ENCODE results near the gene HDAC1.

HDAC1 gene

GRCh38 chr1:32266921-32267591 lies 24.8 kb upstream of the HDAC1 start:
- no peak overlapping the region for H3K4me3 ChIP-seq (ENCODE audit: low read depth, low read length)
- TF ChIP-seq, protein P1, sequence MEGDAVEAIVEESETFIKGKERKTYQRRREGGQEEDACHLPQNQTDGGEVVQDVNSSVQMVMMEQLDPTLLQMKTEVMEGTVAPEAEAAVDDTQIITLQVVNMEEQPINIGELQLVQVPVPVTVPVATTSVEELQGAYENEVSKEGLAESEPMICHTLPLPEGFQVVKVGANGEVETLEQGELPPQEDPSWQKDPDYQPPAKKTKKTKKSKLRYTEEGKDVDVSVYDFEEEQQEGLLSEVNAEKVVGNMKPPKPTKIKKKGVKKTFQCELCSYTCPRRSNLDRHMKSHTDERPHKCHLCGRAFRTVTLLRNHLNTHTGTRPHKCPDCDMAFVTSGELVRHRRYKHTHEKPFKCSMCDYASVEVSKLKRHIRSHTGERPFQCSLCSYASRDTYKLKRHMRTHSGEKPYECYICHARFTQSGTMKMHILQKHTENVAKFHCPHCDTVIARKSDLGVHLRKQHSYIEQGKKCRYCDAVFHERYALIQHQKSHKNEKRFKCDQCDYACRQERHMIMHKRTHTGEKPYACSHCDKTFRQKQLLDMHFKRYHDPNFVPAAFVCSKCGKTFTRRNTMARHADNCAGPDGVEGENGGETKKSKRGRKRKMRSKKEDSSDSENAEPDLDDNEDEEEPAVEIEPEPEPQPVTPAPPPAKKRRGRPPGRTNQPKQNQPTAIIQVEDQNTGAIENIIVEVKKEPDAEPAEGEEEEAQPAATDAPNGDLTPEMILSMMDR (IDR thresholded peaks at IDR 0.05; ENCODE audit: low read depth, low read length, missing control alignments): no peak
- DNase-seq (ENCODE audit: low read depth): no peak

- DNase-seq (ENCODE audit: low read depth): no peak
- no peak overlapping the region for H3K4me3 ChIP-seq (ENCODE audit: low read depth, low read length)
- TF ChIP-seq, protein P1 (IDR thresholded peaks at IDR 0.05; ENCODE audit: low read depth, low read length, missing control alignments): no peak
Observed at GRCh38 chr1:32269744-32270143, 22.1 kb upstream of the HDAC1 start.

DNA sequence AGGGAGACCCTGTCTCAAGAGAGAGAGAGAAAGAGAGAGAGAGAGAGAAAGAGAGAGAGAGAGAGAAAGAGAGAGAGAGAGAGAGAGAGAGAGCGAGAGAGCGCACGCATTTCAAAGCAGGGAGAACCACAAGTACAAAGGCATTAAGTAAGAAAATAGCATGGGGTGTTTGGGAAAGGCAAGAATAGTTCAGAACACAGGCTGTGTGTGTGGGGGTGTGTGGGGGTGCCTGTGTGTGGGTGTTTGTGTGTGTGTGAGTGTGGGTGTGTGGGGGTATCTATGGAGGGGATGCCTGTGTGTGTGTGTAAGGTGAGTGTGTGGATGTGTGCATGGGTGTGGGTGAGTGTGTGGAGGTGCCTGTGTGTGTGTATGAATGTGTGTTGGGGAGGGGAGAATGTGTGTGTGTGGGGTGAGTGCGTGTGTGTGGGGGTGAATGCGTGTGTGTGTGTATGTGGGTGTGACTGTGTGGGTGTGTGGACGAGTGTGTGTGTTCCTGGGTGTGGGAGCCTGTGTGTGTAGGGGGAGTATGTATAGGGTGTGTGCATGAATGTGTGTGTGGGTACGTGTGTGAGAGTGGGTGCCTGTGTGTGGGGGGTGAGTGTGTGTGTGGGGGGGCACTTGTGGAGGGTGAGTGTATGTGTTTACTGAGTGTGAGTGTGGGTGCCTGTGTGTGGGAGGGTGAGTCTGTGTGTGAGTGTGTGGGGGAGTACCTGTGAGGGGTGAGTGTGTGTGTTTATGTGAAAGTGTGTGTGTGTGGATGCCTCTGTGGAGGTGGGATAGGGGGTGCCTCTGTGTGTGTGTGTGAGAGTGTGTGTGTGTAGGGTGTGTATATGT lies 19.1 kb upstream of the HDAC1 start:
- no peak overlapping the region for H3K4me3 ChIP-seq (ENCODE audit: low read depth, low read length)

DNA sequence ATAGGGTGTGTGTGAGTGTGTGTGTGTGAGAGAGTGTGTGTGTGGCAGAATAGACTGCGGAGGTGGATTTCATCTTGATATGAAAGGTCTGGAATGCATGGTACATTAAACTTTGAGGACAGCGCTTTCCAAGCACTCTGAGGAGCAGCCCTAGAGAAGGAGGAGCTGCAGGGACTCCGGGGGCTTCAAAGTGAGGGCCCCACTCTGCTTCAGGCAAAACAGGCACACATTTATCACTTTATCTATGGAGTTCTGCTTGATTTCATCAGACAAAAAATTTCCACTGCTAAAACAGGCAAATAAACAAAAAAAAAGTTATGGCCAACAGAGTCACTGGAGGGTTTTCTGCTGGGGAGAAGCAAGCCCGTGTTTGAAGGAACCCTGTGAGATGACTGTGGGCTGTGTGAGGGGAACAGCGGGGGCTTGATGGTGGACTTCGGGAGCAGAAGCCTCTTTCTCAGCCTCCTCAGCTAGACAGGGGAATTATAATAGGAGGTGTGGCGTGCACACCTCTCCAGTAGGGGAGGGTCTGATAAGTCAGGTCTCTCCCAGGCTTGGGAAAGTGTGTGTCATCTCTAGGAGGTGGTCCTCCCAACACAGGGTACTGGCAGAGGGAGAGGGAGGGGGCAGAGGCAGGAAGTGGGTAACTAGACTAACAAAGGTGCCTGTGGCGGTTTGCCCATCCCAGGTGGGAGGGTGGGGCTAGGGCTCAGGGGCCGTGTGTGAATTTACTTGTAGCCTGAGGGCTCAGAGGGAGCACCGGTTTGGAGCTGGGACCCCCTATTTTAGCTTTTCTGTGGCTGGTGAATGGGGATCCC lies 18.3 kb upstream of the HDAC1 start:
- no peak overlapping the region for H3K4me3 ChIP-seq (ENCODE audit: low read depth, low read length)
- DNase-seq (ENCODE audit: low read depth): no peak
- TF ChIP-seq, protein P1 (IDR thresholded peaks at IDR 0.05; ENCODE audit: low read depth, low read length, missing control alignments): no peak

More for the DNA sequence above, 19.1 kb upstream of the HDAC1 start:
- no peak for DNase-seq (ENCODE audit: low read depth)
- TF ChIP-seq, protein P1 (IDR thresholded peaks at IDR 0.05; ENCODE audit: low read depth, low read length, missing control alignments): no peak

DNA sequence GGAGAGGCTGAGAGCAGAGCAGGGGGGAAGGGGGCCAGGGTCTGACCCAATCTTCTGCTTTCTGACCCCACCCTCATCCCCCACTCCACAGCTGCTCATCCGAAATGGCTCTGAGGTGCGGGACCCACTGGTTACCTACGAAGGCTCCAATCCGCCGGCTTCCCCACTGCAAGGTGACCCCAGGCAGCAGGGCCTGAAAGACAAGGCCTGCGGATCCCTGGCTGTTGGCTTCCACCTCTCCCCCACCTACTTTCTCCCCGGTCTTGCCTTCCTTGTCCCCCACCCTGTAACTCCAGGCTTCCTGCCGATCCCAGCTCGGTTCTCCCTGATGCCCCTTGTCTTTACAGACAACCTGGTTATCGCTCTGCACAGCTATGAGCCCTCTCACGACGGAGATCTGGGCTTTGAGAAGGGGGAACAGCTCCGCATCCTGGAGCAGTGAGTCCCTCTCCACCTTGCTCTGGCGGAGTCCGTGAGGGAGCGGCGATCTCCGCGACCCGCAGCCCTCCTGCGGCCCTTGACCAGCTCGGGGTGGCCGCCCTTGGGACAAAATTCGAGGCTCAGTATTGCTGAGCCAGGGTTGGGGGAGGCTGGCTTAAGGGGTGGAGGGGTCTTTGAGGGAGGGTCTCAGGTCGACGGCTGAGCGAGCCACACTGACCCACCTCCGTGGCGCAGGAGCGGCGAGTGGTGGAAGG lies 17.1 kb upstream of the HDAC1 start:
- TF ChIP-seq, protein P1 (IDR thresholded peaks at IDR 0.05; ENCODE audit: low read depth, low read length, missing control alignments): no peak
- H3K4me3 ChIP-seq (ENCODE audit: low read depth, low read length): no peak overlapping the region
- DNase-seq (ENCODE audit: low read depth): no peak

GRCh38 chr1:32275424-32275823 lies 16.5 kb upstream of the HDAC1 start:
- TF ChIP-seq, protein P1 (IDR thresholded peaks at IDR 0.05; ENCODE audit: low read depth, low read length, missing control alignments): no peak
- no peak overlapping the region for H3K4me3 ChIP-seq (ENCODE audit: low read depth, low read length)
- no peak for DNase-seq (ENCODE audit: low read depth)

Data from GM12864 (cell line).